HG02840 (cell line): ENCODE results near the gene ECHDC1.
"Not testable (repeated sequence)": the region's sequence is repeated elsewhere in the genome, so short reads cannot be mapped to it uniquely, and the experiment has no call there.

Source experiments
- ATAC-seq: cut with Tn5 transposase; IDR thresholded peaks from one replicate; pipeline ENCODE4 v1.9.1; 2021; ENCODE audit warnings: mild to moderate bottlenecking, moderate library complexity, moderate number of reproducible peaks; ENCODE audit not compliant: unreplicated experiment, low FRiP score

Gene ECHDC1

DNA sequence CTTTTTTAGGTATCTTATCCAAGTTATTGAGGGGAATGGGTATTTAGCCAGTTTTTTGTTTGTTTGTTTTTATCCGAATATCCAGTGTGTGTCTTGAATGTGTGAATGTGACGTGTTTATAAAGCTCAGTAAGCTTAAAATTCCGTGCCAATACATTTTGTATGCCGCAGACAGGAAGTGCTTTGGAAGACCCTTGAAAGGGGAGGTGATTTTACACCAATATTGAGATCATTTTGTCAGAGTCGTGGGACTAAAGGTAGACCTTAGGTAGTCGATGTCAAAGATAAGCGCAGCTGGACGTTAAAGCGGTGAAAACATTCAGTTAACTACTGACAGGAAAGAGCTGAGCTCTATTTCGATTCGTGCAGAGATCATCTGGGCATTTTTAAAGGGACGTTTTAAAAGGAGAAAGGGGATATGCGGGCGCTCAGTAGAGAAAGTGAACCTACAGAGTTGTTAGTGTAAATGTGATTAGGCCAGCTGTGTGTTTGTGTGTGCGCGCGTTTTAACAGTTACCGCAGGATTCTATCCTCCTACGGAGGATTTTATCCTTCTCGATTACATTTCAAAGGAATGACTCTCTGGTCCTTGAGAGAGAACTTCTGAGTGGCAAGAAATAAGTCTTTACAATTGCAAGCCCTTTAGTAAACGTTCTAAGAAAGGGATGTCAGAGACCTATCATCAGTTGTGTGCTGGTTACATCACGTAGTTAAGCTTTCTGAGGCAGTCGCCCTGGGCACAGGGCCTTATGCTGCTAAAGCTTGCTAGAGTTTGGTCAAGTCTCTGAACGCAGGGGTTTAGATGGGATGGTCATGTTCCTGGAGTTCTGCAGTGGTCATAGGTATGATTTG, 625 bp upstream of the ECHDC1 start:
- peak; percentile 2 for ATAC-seq

DNA sequence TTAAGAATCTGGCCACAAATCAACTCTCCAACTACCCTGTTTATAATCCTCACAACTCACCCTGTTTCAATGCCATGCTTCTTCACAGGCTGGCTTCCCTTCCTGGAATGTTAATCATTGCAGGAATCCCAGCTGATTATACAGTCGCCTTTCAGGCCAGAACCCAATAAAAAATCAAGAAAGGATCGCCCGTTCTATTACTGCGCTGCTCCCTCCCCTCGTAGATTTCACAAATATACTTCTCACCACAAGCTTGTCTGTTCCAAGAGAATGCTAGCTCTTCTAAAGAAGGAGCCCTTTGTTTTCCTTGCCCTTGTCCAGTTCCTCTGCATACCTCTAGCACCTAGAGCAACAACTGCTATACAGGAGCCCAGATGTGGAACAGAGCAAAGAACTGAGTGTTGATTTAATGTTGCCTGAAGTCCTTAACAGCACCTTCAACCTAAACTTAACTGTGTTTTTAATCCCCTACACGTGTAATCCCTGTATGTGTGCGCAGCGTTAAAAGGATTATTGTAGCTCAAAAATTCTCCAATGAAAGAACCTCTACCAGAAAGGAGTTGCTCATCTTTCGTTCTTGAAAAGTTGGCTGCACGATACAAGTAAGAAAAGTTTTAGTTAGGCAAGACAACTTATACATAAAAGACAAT, 988 bp downstream of the ECHDC1 start:
- no peak for ATAC-seq

DNA sequence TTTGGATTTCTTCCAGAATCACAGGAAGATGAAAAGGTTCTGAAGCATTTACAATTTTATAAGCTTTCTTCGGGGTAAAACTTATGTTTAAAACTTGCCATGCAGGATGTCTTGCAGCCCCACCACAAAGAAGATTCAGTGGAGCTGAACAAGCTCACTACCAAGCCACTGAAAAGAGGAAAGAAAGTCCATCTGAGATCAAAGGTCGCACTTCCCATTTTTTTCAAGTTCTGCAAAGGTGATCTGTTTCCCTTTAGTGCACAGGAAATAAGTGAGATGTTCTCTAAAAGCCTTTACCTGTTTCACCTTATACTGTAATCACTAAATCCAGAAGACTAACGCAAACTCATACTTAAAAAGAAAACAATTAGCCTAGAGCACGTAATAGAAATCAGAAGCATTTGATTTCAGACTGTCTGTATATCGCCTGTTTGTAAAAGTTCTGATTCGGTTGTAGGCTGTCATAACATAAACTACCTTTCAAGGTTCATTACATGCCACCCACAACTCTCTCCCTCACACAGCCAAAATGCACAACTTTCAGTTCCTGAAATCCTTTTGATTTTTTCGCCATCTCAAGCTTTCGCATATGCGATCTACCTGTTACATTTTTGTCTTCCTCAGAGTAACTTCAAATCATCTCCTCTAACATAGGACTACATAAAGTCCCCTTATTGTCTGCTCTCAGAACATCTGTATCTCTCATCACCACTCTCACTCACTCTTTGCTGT, 1.8 kb downstream of the ECHDC1 start:
- ATAC-seq: no peak

DNA sequence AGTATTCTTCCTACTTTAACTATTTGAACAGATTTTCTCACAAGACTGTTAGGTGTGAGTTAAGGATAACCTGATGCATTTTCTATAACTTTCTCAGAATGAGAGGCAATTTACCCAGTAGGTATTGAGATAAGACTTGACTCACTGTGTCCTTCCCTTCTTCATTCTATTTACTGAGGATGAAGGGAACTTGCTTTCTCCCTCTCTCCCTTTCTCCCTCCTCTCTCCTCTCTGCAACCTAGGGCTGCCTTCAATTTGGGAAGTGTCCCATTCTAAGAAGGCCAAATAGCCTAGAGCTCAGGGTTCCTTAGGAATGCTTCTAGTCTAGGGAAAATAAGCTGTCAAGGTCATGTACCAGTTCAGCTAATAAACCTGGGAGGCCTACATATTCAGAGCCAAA, 3.2 kb downstream of the ECHDC1 start:
- ATAC-seq: no peak

DNA sequence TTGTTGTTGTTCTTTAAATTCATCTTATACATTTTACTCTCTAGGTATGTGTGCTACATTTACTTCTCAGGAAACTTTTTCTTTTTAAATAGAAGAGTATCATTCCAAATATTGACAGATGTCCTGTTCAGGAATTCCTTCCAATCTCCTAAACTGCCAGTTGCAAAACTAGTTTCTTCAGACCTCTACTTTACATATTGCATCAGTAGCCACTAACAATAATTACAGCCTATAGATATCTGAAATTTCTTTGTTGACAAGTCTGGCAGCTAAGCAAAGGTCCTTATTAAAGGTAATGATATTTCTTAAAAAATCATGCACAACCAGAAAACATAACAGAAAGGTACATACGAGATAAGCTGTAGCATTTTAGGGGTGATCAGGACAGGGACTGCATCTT, 4.5 kb downstream of the ECHDC1 start:
- no peak for ATAC-seq

DNA sequence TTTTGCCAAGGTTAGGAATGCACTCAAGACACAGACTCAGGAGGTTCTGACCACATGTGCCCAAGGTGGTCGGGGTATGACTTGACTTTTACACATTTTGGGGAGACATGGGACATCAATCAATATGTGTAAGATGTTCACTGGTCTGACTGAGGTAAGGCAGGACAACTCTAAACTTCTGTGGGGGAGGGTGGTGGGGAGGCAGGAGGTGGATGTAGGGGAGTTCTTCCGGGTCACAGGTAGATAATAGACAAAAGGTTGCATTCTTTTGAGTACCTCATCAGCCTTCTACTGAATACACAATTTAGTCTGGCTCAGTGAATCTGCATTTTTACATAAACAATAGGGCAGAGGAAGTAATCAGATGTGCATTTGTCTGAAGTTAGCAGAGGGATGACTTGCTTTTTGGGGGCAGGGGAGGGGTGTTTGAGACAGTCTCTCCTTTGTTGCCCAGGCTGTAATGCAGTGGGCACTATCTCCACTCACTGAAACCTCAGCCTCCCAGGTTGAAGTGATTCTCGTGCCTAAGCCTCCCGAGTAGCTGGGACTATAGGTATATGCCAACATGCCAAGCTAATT, 10.9 kb downstream of the ECHDC1 start:
- no peak for ATAC-seq

DNA sequence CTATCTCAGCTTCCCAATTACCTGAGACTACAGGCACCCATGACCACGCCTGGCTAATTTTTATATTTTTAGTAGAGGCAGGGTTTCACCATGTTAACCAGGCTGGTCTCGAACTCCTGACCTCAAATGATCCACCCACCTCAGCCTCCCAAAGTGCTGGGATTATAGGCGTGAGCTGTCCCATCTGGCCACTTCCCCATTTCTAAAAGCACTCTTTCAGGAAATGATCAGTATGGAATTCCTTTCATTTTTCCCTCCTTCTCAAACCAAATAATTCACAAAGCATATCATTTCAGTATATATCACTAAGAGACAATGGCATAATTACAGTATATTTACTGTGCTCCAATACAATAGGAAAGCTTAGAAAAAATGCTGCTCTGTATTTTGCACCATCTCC, 12.2 kb downstream of the ECHDC1 start:
- ATAC-seq: not testable (repeated sequence)

DNA sequence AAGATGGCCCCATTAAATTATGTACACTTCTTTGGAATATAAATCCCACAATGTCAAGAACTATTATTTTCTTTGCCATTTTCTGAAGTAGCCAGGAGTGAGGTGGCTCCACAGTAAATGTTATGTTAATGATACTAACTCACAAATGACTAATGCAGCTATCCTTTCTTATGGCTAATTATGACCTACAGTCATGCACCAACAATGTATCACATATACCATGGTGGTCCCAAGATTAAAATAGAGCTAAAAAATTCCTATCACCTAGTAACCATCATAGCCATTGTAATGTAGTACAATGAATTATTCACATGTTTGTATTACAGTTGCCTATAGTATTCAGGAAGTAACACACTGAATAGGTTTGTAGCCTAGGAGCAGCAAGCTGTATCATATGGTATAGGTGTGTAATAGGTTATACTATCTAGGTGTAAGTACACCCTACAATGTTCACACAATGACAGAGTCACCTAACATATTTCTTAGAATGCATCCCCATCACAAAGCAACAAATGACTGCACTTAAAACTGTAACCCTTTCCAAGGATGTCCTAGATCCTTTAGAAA, 15.3 kb downstream of the ECHDC1 start:
- no peak for ATAC-seq

DNA sequence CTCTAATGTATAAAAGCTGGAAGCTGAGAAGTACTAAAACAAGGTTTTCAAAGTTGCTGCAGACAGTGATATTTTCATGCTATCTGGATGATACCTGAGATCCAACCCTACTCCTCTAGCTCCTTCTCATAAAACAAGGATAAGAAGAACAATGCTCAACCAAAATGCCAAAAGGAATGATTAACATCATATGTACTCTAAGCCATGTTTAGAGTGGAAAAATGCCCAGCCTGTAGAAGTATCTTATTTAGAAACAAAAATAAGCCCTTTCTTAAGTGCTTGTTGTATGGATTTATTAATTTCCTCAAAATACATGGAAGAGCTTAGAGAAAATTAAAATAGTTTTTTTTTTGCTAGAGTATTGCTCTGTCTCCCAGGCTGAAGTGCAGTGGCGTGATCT, 23.7 kb downstream of the ECHDC1 start:
- no peak for ATAC-seq

DNA sequence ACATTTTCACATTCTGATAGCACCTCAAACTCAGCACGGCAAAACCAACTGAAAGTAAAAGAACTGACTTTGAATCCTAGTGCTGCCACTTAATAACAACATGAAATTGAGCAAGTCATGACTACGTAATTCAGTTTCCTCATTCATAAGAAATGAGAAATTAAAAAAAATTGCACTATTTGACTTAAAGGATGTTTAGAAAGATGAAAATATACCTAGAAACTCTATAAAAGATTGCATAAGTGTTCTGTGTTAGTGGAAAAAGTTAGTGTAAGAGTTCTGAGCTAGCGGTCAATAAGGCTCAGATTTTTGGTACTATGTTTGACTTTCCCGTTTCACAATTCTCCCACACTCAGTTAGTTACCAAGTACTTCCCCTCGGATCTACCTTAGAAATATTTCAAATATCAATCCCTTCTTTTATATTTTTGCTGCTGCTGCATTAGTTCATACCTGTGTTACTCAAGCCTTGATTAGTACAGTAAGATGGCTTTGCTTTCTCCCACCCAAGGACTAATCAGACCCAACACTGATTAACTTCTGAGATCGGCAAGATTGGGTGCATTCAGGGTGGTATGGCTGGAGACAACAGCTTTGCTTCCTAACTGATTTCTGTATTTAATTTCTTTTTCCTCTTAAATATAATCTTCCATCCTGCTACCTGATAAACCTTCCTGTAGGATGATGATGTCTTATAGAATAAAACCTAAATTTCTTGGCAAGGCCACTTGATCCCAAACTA, 25.9 kb downstream of the ECHDC1 start:
- no peak for ATAC-seq

DNA sequence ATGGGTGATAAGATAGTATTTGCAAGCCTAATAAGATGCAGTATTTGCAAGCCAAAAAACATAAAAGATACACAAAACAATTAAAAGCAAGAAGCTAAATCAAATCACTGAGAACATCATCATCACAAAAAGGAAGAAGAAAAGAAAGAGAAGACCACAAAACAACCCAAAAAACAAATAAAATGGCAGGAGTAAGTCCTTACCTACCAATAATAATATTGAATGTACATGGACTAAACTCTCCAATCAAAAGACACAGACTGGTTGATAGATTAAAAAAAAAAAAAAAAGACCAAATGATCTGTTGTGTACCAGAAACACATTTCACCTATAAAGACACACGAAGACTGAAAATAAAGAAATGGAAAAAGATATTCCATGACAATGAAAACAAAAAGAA, 37.7 kb downstream of the ECHDC1 start:
- ATAC-seq: no peak

DNA sequence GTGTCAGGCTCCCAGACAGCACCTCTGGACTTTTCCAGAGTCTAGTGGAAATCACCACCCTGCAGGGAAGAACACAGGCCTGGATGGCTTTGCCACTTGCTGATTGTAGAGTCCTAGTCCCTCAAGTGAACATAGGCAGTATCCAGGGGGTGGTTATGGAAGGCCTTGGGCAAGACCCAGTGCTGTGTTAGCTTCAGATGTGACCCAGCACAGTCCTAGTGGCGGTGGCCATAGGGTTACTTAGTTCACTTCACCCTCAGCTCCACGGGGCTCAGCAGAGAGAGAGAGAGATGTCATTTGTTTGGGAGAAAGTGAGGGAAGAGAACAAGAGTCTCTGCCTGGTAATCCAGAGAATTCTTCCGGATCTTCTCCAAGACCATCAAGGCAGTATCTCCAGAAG, 39.5 kb downstream of the ECHDC1 start:
- no peak for ATAC-seq

DNA sequence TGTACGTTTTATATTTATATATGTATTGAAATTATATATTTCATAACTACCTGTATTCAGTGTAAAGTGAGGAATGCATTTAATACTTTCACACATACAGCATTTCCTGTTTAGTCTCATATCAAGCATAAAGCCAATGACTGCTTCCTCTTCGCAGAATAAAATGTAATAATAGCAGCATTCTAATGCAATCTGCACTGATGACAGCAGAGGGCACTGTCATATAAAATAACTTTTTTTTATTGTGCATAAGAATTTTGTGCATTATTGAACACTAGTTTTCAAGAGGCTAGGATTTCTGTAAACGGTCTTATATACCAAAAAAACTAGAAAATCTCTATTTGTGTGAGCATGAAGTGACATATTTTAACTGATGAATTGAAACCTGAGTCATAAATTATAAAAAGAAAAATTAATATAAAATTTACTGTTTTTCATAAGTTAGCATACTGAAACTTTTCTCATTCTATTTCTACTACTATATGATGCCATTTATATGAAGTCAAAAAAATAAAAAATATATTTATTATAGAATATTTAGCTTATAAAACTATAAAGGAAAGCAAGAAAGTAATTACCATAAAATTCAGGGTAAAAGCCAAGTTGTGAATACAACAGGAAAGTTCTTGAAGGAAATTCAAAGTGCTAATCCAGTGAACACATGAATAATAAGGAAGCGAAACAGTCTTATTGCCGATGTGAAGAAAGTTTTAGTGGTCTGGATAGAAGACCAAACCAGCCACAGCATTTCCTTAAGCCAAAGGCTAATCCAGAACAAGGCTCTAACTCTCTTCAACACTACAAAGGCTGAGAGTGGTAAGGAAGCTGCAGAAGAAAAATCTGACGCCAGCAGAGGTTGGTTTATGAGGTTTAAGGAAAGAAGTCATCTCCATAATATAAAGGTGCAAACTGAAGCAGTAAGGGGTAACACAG, 40.4 kb downstream of the ECHDC1 start:
- no peak for ATAC-seq

DNA sequence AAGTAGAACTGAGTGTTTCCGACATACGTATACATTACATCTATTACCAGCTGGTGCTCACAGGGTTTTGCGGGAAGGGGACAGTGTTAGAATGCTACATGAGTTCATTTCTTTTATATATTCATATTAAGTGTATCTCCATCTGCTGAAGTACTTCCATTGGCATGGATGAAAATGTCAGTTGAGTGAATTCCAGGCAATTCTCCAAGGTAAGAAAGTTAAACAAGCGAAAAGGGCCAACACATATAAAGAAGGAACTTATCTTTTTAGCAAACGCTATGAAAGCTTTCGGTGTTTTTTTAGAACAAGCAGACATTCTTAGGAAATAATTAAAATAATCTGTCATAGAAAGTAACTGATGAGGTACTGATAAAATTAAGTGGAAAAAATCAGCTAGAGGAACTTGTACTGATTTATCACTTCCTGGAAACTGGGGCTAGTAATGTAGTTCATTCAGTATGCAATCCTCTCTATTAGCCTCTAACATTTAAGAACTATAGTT, 42.2 kb downstream of the ECHDC1 start:
- ATAC-seq: no peak

DNA sequence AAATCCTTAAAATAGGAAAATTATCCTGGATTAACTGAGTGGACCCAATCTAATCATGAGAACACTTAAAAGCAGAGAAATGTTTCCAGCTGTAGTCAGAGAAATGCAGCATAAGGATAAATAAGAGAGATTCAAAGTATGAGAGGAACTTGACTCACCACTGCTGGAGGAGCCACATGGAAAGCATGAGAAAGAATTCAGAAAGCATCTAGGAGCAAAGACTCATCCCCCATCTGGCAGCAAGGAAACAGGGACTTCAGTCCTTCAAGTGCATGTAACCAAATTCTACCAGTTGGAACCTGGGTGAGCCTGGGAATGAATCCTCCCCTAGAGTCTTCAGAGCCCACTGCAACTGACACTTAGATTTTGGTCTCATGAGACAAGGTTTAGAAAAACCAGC, 43.0 kb downstream of the ECHDC1 start:
- ATAC-seq: no peak

DNA sequence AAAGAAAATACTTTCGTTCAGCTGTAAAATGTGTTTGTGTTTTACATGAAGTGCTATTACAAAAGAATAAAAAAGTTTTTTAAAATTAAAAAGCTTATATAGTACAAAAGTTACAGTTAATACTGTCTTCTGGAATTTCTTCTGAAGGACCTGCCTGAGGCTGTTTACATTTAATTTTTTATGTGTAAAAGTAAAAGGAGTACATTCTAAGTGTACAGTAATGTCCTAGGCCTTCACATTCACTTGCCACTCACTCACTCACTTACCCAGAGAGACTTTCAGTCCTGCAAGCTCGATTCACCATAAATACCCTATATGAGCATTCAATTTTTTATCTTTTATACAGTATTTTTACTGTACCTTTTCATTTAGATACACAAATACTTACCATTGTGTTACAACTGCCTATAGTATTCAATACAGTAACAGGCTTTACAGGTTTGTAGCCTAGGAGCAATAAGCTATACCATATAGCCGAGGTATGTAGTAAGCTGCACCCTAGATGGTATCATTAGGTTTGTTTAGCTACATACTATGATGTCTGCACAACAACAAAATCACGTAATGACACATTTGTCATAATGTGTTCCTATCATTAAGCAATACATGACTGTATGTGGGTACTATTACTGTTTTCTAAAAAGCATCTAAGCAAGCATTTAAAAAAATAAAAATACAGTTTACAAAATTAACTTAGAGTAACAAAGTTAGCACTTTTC, 43.7 kb downstream of the ECHDC1 start:
- ATAC-seq: no peak

DNA sequence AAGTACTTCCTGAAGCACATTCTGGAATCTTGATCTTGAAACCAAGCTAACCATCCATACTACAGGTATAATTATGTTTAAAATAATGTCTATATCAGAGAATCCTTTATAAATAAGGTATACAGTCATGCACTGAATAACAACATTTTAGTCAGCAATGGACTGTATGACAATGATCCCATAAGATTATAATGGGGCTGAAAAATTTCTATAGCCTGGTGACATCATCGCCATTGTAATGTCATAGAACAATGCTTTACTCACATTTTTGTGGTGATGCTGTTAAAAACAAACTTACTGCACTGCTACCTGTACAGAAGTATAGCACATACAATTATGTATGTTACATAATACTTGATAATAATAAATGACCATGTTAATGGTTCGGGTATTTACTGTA, 44.9 kb downstream of the ECHDC1 start:
- no peak for ATAC-seq

DNA sequence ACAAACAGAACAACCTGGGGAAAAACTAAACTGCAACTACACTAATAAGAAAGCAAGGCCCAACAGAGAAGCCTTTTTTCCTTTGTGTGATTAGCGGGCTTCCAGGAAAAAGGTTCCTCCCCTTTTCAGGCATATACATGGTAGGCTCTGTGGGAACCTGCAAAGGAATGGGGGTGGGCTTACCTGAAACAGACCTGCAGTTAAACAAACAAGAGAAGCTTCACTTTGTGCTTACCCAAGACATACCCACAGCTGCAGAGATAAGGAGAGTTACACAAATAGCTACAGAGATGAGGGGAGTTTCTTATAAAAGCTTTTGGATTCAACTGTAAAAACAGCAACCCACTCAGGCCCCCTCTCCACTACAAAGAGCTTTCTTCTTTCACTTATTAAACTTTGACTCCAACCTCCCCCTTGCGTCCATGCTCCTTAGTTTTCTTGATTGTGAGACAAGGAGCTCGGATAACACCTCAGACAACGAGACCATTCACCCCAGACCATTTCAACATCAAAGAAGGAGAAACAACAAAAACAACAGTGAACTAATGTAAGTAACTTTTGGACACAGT, 45.8 kb downstream of the ECHDC1 start:
- no peak for ATAC-seq
